ENCODE measurements around the gene CABP2. TPM values are rescaled to one million over a fixed set of nuclear protein-coding genes. Genes with fewer than 3 reads are reported as not detected.
A peak's percentile ranks its signal among the peaks of the same experiment; 100 is the strongest.

Gene CABP2
- total RNA-seq, 1 experiment from 2014 or later = not detected

GRCh38 chr11:67510023-67510345, 13.3 kb downstream of the CABP2 start:
- H3K9me3 ChIP-seq (ENCODE audit: low read length) = no peaks in the 10 kb centered on the region
- H3K79me2 ChIP-seq (ENCODE audit: low read length) = peaks cover 13% of the 10 kb centered on the region
- no peaks in the 10 kb centered on the region for H3F3A ChIP-seq (ENCODE audit: low read length, unreplicated experiment)
- H2AFZ ChIP-seq (ENCODE audit: low read length) = no peak overlapping the region
- ChIA-PET CTCF (no interaction called here), POLR2A (ENCODE audit: unreplicated experiment) (no interaction called here)
- H3K4me1 ChIP-seq (ENCODE audit: insufficient read depth, low read length) = peaks cover 27% of the 10 kb centered on the region
- peaks cover 8% of the 10 kb centered on the region; the same call in 1 of the 2 replicates for H3K27me3 ChIP-seq (ENCODE audit: low read length)
- no peak overlapping the region for H3K4me3 ChIP-seq (ENCODE audit: low read length)
- H4K20me1 ChIP-seq (ENCODE audit: low read length) = no peaks in the 10 kb centered on the region
- TF ChIP-seq CTCF (conservative IDR thresholded peaks at IDR 0.05; ENCODE audit: low read depth, low read length) = no peak
- TF ChIP-seq EZH2phosphoT487 (IDR thresholded peaks at IDR 0.05; ENCODE audit: borderline replicate concordance, low read length) = no peak
- no peak for TF ChIP-seq EZH2 (IDR thresholded peaks at IDR 0.05; ENCODE audit: low read length, unreplicated experiment)
- no peak overlapping the region for H3K27ac ChIP-seq (ENCODE audit: low read length)
- BruUV-seq (replicated peaks) = no TSS peak
- intact Hi-C loops (cut with micrococcal nuclease) = no loop called here
- no peak overlapping the region for H3K4me2 ChIP-seq (ENCODE audit: low read length)
- ATAC-seq (no peak), DNase-seq (no peak)
- H3K9ac ChIP-seq (ENCODE audit: low read length) = no peak overlapping the region
- no peaks in the 10 kb centered on the region for H3K36me3 ChIP-seq (ENCODE audit: low read depth, low read length)
- H3K9me2 ChIP-seq (replicated peaks; ENCODE audit: low read length) = no peaks in the 10 kb centered on the region

GRCh38 chr11:67508486-67509121, 14.6 kb downstream of the CABP2 start:
- intact Hi-C loops (cut with micrococcal nuclease) = loop anchor here (1.0 to 5.0 kb wide), 5 partner anchors 39 to 162 kb away; partner anchors contain the start of genes NDUFV1, RPS6KB2 and TMEM134
- Histone ChIP-seq H3K9me2 (replicated peaks; ENCODE audit: low read length) (no peaks in the 10 kb centered on the region), H3K9ac (ENCODE audit: low read length) (peak overlapping the region; percentile 89), H3K27me3 (ENCODE audit: low read length) (no peaks in the 10 kb centered on the region), H3K36me3 (ENCODE audit: low read depth, low read length) (no peaks in the 10 kb centered on the region), H3K9me3 (ENCODE audit: low read length) (no peaks in the 10 kb centered on the region), H3K27ac (ENCODE audit: low read length) (peak overlapping the region; percentile 85), H3F3A (ENCODE audit: low read length, unreplicated experiment) (no peaks in the 10 kb centered on the region), H3K4me1 (ENCODE audit: insufficient read depth, low read length) (peaks cover 31% of the 10 kb centered on the region), H4K20me1 (ENCODE audit: low read length) (0 out of 2 replicates have a peak, but pooled peaks cover 4% of the 10 kb centered on the region), H2AFZ (ENCODE audit: low read length) (peak overlapping the region; percentile 90), H3K79me2 (ENCODE audit: low read length) (peaks cover 21% of the 10 kb centered on the region), H3K4me3 (ENCODE audit: low read length) (peak overlapping the region; percentile 76), H3K4me2 (ENCODE audit: low read length) (peak overlapping the region; percentile 87)
- DNase-seq (peak; percentile 98), ATAC-seq (peak; percentile 16)
- no peak for TF ChIP-seq EZH2 (IDR thresholded peaks at IDR 0.05; ENCODE audit: low read length, unreplicated experiment)
- TF ChIP-seq EZH2phosphoT487 (IDR thresholded peaks at IDR 0.05; ENCODE audit: borderline replicate concordance, low read length) = no peak
- TF ChIP-seq CTCF (conservative IDR thresholded peaks at IDR 0.05; ENCODE audit: low read depth, low read length) = no peak
- ChIA-PET CTCF (no interaction called here), POLR2A (ENCODE audit: unreplicated experiment) (no interaction called here)
- no TSS peak for BruUV-seq (replicated peaks)

- H3K36me3 ChIP-seq (ENCODE audit: low read depth, low read length) = no peaks in the 10 kb centered on the region
- no TSS peak for BruUV-seq (replicated peaks)
These were observed 15.3 kb downstream of the CABP2 start, which contains the start of gene CDK2AP2 for GRCh38 chr11:67507864-67508485. Gene CDK2AP2 (minus strand): TSS chr11:67508162. CDS start chr11:67508082, 80 bp downstream.

More at GRCh38 chr11:67507864-67508485, 15.3 kb downstream of the CABP2 start, which contains the start of gene CDK2AP2:
- H3K79me2 ChIP-seq (ENCODE audit: low read length) = peaks cover 26% of the 10 kb centered on the region
- 0 out of 2 replicates have a peak, but pooled peaks cover 4% of the 10 kb centered on the region for H4K20me1 ChIP-seq (ENCODE audit: low read length)
- no peaks in the 10 kb centered on the region for H3F3A ChIP-seq (ENCODE audit: low read length, unreplicated experiment)
- intact Hi-C loops (cut with micrococcal nuclease) = loop anchor here (1.0 to 5.0 kb wide), 6 partner anchors 39 to 162 kb away; partner anchors contain the start of genes NDUFV1, RAD9A, RPS6KB2 and TMEM134
- H2AFZ ChIP-seq (ENCODE audit: low read length) = peak within 1 kb of the TSS; percentile 90
- no peaks in the 10 kb centered on the region for H3K27me3 ChIP-seq (ENCODE audit: low read length)
- ChIA-PET CTCF (no interaction called here), POLR2A (ENCODE audit: unreplicated experiment) (no interaction called here)
- H3K4me1 ChIP-seq (ENCODE audit: insufficient read depth, low read length) = peaks cover 33% of the 10 kb centered on the region
- H3K4me2 ChIP-seq (ENCODE audit: low read length) = peak within 1 kb of the TSS; percentile 95
- peak within 1 kb of the TSS; percentile 85 for H3K27ac ChIP-seq (ENCODE audit: low read length)
- DNase-seq (peak; percentile 100), ATAC-seq (peak; percentile 72)
- no peaks in the 10 kb centered on the region for H3K9me2 ChIP-seq (replicated peaks; ENCODE audit: low read length)
- no peaks in the 10 kb centered on the region for H3K9me3 ChIP-seq (ENCODE audit: low read length)
- H3K9ac ChIP-seq (ENCODE audit: low read length) = peak within 1 kb of the TSS; percentile 89
- peak within 1 kb of the TSS; percentile 76 for H3K4me3 ChIP-seq (ENCODE audit: low read length)
- TF ChIP-seq CTCF (conservative IDR thresholded peaks at IDR 0.05; ENCODE audit: low read depth, low read length) (no peak), EZH2 (IDR thresholded peaks at IDR 0.05; ENCODE audit: low read length, unreplicated experiment) (no peak), EZH2phosphoT487 (IDR thresholded peaks at IDR 0.05; ENCODE audit: borderline replicate concordance, low read length) (no peak)

All from PC-3 (cell line).